ENCODE results near the gene PIK3CA. TPM values are rescaled to one million over a fixed set of nuclear protein-coding genes. Genes with fewer than 3 reads are reported as not detected.

Gene PIK3CA
- total and polyA plus RNA-seq, 2 experiments from 2014 or later = 8.3 to 22.5 TPM

DNA sequence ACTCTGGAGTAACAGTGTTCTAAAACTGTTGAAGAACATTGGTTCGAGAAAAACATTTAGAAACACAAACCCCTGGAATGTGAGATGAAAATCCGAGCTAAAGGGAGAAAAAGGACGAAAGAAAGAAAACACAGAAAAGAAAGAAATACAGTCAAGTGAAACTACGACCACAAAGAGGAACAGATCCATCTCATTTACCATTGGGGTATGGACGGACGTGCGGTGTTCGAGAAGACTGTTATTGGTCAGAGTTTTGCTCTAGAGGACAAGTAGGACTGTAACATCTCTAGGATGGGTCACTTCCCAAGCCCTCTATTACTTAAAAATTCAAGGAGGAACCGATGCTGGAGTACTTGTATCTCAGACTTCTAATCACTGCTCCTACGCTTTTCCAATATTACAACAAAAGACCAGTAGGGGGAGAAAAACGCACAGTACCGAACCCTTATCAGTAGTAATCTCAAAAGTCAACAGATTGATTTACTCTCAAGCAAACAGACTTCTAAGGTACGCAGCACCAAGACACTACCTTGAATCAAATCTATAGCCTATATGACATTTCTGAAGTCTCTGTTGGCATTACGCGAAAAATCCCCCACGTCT lies 1.1 kb upstream of the PIK3CA start:
- H3K9me2 ChIP-seq (ENCODE audit: insufficient read depth) = no peaks in the 10 kb centered on the region
- in situ Hi-C loops (cut with MboI) = no loop called here
- H3K4me1 ChIP-seq (ENCODE audit: insufficient read depth) = peaks cover 12% of the 10 kb centered on the region
- 1 to 2% methylated on average over 16 of the region's 16 CpGs for WGBS, 2 experiments (ENCODE audit: low coverage in 1 of 2, low lambda C conversion rate in 2 of 2, missing lambda C conversion rate in 2 of 2)
- peaks cover 11% of the 10 kb centered on the region; the same call in 1 of the 2 replicates for H3F3A ChIP-seq (ENCODE audit: insufficient read depth)
- H3K27ac ChIP-seq = peak overlapping the region; percentile 84
- H4K20me1 ChIP-seq (ENCODE audit: insufficient read depth) = no peaks in the 10 kb centered on the region
- no peaks in the 10 kb centered on the region for H3K27me3 ChIP-seq (replicated peaks; ENCODE audit: insufficient read depth)
- peak; percentile 76 for DNase-seq
- TF ChIP-seq EZH2phosphoT487 (IDR thresholded peaks at IDR 0.05; ENCODE audit: insufficient read depth, low read depth) (no peak), EZH2 (IDR thresholded peaks at IDR 0.05; ENCODE audit: insufficient read depth, poor library complexity, severe bottlenecking) (no peak)
- H3K9ac ChIP-seq = peak overlapping the region; percentile 95
- peak overlapping the region; percentile 82 for H3K4me2 ChIP-seq (ENCODE audit: unreplicated experiment)
- peaks cover 35% of the 10 kb centered on the region for H3K79me2 ChIP-seq (ENCODE audit: insufficient read depth)
- peak overlapping the region; percentile 97 for H3K4me3 ChIP-seq
- H2AFZ ChIP-seq = peak overlapping the region; percentile 91
- H3K36me3 ChIP-seq (ENCODE audit: low read depth) = no peaks in the 10 kb centered on the region
- H3K9me3 ChIP-seq (ENCODE audit: low read depth) = no peaks in the 10 kb centered on the region

DNA sequence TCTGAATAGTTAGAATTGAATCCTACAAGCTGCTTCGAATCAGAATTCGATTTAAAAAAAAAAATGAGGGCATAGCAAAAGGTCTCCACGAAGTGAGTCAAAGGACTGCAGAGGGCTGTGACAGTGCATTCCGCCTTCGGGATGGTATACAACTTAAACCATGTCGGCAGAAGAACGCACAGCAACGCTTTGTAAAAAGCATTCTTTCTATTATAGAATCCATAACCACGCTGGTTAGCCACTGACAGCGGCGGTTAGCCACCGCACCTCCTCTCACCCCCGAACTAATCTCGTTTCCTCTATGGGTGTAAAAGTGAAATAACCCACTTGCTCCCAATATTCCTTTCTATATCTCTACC lies 664 bp upstream of the PIK3CA start:
- no peaks in the 10 kb centered on the region for H3K36me3 ChIP-seq (ENCODE audit: low read depth)
- TF ChIP-seq EZH2phosphoT487 (IDR thresholded peaks at IDR 0.05; ENCODE audit: insufficient read depth, low read depth) (no peak), EZH2 (IDR thresholded peaks at IDR 0.05; ENCODE audit: insufficient read depth, poor library complexity, severe bottlenecking) (no peak)
- peak overlapping the region; percentile 82 for H3K4me2 ChIP-seq (ENCODE audit: unreplicated experiment)
- H3F3A ChIP-seq (ENCODE audit: insufficient read depth) = peaks cover 11% of the 10 kb centered on the region; the same call in 1 of the 2 replicates
- peak overlapping the region; percentile 97 for H3K4me3 ChIP-seq
- peak overlapping the region; percentile 91 for H2AFZ ChIP-seq
- no peak for DNase-seq
- peaks cover 12% of the 10 kb centered on the region for H3K4me1 ChIP-seq (ENCODE audit: insufficient read depth)
- H3K9ac ChIP-seq = peak overlapping the region; percentile 95
- peaks cover 3% of the 10 kb centered on the region; the same call in 1 of the 2 replicates for H4K20me1 ChIP-seq (ENCODE audit: insufficient read depth)
- H3K9me2 ChIP-seq (ENCODE audit: insufficient read depth) = no peaks in the 10 kb centered on the region
- in situ Hi-C loops (cut with MboI) = no loop called here
- no peaks in the 10 kb centered on the region for H3K27me3 ChIP-seq (replicated peaks; ENCODE audit: insufficient read depth)
- H3K79me2 ChIP-seq (ENCODE audit: insufficient read depth) = peaks cover 40% of the 10 kb centered on the region
- no peaks in the 10 kb centered on the region for H3K9me3 ChIP-seq (ENCODE audit: low read depth)
- WGBS, 2 experiments (ENCODE audit: low coverage in 1 of 2, low lambda C conversion rate in 2 of 2, missing lambda C conversion rate in 2 of 2) = 1 to 3% methylated on average over 14 of the region's 14 CpGs
- peak overlapping the region; percentile 84 for H3K27ac ChIP-seq

DNA sequence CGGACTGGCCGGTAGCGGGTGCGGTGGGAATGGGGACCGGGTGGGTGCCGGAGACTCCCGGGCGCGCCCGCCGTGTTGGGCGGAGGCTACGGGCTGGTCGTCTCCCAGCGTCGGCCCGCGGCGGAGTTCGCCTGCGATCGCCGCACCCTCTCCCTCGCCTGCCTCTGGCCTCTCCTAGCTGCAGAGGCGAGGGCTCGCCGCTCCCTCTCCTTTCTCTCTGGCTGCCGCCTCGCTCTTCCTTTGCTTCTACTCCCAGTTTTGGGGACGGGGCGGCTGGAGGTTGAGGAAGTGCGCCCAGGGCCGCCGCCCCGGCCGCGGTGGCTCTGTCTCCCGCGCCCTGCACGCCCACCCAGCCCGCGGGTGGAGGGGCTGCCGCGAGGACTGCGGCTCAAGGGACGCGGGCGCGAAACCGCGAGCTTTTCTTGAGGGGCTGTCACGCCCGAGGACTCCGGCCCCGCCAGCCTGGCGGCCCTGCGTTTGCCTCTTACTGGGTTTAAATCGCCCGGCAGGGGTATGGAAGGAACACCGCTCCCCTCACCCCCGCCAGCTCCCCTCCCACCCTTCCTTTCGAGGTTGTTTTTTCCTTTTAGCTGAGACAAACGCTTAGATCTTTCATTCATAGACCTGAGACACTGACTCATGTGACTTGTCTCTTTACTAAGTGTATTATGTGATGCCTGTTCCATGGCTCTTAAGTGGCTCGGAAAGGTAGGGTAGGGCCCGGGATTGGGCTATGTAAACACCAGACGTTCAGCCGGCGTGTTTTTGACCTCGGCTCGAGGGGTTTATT lies 654 bp downstream of the PIK3CA start:
- 0% methylated on average over 33 to 59 of the region's 70 CpGs for WGBS, 2 experiments (ENCODE audit: low coverage in 1 of 2, low lambda C conversion rate in 2 of 2, missing lambda C conversion rate in 2 of 2)
- in situ Hi-C loops (cut with MboI) = no loop called here

DNA sequence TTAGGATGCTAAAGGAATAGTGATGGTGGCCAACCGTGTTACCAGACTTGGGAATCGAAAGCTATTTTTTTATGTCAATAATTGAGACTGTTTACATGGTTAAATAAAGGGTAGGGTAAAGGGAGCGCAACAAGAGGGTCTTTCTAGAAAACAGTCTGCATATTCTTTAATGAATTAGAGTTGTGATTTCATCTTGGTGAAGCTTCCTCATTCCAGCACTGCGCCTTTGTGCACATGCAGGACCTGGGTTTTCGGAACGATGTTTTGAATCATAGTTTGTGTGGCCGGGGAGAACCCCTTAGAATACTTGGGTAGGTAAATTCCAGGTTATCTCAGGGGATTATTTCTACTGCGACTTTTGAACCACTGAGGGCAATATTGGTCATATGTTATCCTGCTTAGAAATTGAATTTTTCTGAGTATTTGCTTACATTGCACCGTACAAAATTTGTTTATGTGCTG lies 1.3 kb downstream of the PIK3CA start:
- H3K9me2 ChIP-seq (ENCODE audit: insufficient read depth) = no peaks in the 10 kb centered on the region
- DNase-seq = peak; percentile 74
- H3K4me1 ChIP-seq (ENCODE audit: insufficient read depth) = peaks cover 12% of the 10 kb centered on the region
- 2 to 3% methylated on average over 9 of the region's 9 CpGs for WGBS, 2 experiments (ENCODE audit: low coverage in 1 of 2, low lambda C conversion rate in 2 of 2, missing lambda C conversion rate in 2 of 2)
- no peak for TF ChIP-seq EZH2 (IDR thresholded peaks at IDR 0.05; ENCODE audit: insufficient read depth, poor library complexity, severe bottlenecking)
- TF ChIP-seq EZH2phosphoT487 (IDR thresholded peaks at IDR 0.05; ENCODE audit: insufficient read depth, low read depth) = no peak
- peak overlapping the region; percentile 91 for H2AFZ ChIP-seq
- no peaks in the 10 kb centered on the region for H3K9me3 ChIP-seq (ENCODE audit: low read depth)
- H3K9ac ChIP-seq = peak overlapping the region; percentile 95
- H3K4me2 ChIP-seq (ENCODE audit: unreplicated experiment) = peak overlapping the region; percentile 93
- H3F3A ChIP-seq (ENCODE audit: insufficient read depth) = peaks cover 11% of the 10 kb centered on the region; the same call in 1 of the 2 replicates
- peak overlapping the region; percentile 84 for H3K27ac ChIP-seq
- peaks cover 6% of the 10 kb centered on the region; the same call in 1 of the 2 replicates for H4K20me1 ChIP-seq (ENCODE audit: insufficient read depth)
- H3K27me3 ChIP-seq (replicated peaks; ENCODE audit: insufficient read depth) = no peaks in the 10 kb centered on the region
- peaks cover 60% of the 10 kb centered on the region for H3K79me2 ChIP-seq (ENCODE audit: insufficient read depth)
- H3K36me3 ChIP-seq (ENCODE audit: low read depth) = no peaks in the 10 kb centered on the region
- H3K4me3 ChIP-seq = peak overlapping the region; percentile 97
- in situ Hi-C loops (cut with MboI) = no loop called here

More for the DNA sequence above, 654 bp downstream of the PIK3CA start:
- H3K27ac ChIP-seq = peak overlapping the region; percentile 84
- peaks cover 11% of the 10 kb centered on the region; the same call in 1 of the 2 replicates for H3F3A ChIP-seq (ENCODE audit: insufficient read depth)
- H3K27me3 ChIP-seq (replicated peaks; ENCODE audit: insufficient read depth) = no peaks in the 10 kb centered on the region
- H4K20me1 ChIP-seq (ENCODE audit: insufficient read depth) = peaks cover 6% of the 10 kb centered on the region; the same call in 1 of the 2 replicates
- H3K4me2 ChIP-seq (ENCODE audit: unreplicated experiment) = peak overlapping the region; percentile 93
- H3K36me3 ChIP-seq (ENCODE audit: low read depth) = no peaks in the 10 kb centered on the region
- peaks cover 12% of the 10 kb centered on the region for H3K4me1 ChIP-seq (ENCODE audit: insufficient read depth)
- H3K9ac ChIP-seq = peak overlapping the region; percentile 95
- H3K9me3 ChIP-seq (ENCODE audit: low read depth) = no peaks in the 10 kb centered on the region
- no peaks in the 10 kb centered on the region for H3K9me2 ChIP-seq (ENCODE audit: insufficient read depth)
- DNase-seq = peak; percentile 77
- peaks cover 53% of the 10 kb centered on the region for H3K79me2 ChIP-seq (ENCODE audit: insufficient read depth)
- no peak for TF ChIP-seq EZH2 (IDR thresholded peaks at IDR 0.05; ENCODE audit: insufficient read depth, poor library complexity, severe bottlenecking)
- no peak for TF ChIP-seq EZH2phosphoT487 (IDR thresholded peaks at IDR 0.05; ENCODE audit: insufficient read depth, low read depth)
- H3K4me3 ChIP-seq = peak overlapping the region; percentile 97
- H2AFZ ChIP-seq = peak overlapping the region; percentile 91

Measured in GM23248 (cell line).